ENCODE results near the gene SAXO2. TPM values are rescaled to one million over a fixed set of nuclear protein-coding genes. Genes with fewer than 3 reads are reported as not detected.
"Not testable (repeated sequence)": the region's sequence is repeated elsewhere in the genome, so short reads cannot be mapped to it uniquely, and the experiment has no call there.

The SAXO2 gene
- polyA plus RNA-seq, 3 donors: not detected

DNA sequence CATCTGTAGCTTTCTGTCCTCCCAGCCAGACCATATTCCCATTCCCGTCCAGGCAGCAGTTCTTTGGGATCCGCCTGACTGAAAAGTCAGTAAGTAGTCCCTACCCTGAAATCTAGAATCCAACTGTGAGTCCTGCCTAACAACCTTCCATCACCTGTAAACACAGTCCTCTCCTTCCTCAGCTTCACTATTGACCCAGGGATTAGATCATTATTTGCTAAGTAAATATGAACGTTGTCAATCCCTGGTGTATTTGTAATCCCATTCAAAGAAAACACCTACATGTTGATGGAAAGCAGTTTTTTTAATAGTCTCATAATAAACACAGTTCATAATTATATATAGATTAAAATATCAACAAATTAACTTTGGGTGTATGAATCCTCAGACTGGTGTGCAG lies 732 bp downstream of the SAXO2 start:
- H3K27me3 Mint-ChIP-seq (ENCODE audit: low read depth in 3 of 3): peaks cover 0 to 3% (median 0%) of the 10 kb centered on the region in 3 donors
- 67% methylated on average over 2 of the region's 3 CpGs for WGBS (ENCODE audit: insufficient coverage)
- no peaks in the 10 kb centered on the region for H3K9me3 ChIP-seq (replicated peaks in 1 of 2; ENCODE audit: control insufficient read depth in 1 of 2, insufficient read depth in 1 of 2, low read length in 2 of 2)
- H2AFZ ChIP-seq (ENCODE audit: insufficient read depth, low read depth, low read length, poor library complexity, severe bottlenecking): peak overlapping the region; percentile 89
- H3K4me1 Mint-ChIP-seq: peaks cover 28% of the 10 kb centered on the region
- intact Hi-C loops (cut with micrococcal nuclease): loop anchor here in 1 of 2 donors (10.0 kb wide), 1 partner anchor 219 kb away; the partner anchor contains the start of gene MEX3B
- peak overlapping the region; percentile 68 for H3K4me2 ChIP-seq (replicated peaks; ENCODE audit: extremely low read depth, low read length, poor library complexity, severe bottlenecking)
- H3K9ac ChIP-seq (ENCODE audit: insufficient read depth, low read length, poor library complexity, severe bottlenecking): no peak overlapping the region
- H3K9me3 Mint-ChIP-seq: peaks cover 0 to 2% (median 0%) of the 10 kb centered on the region in 7 donors
- no peaks in the 10 kb centered on the region for H3K27me3 ChIP-seq (ENCODE audit: control insufficient read depth in 2 of 2, insufficient read depth in 2 of 2, low read length in 2 of 2)
- no peak for TF ChIP-seq CTCF (IDR thresholded peaks at IDR 0.05)
- H3K36me3 Mint-ChIP-seq: peaks cover 13 to 15% of the 10 kb centered on the region in 2 donors
- H4K20me1 ChIP-seq (ENCODE audit: insufficient read depth, low read length): no peaks in the 10 kb centered on the region
- H3K27ac ChIP-seq (ENCODE audit: low read depth in 1 of 2, low read length in 2 of 2): no peak overlapping the region
- H3K79me2 ChIP-seq (ENCODE audit: insufficient read depth, low read length): peaks cover 11% of the 10 kb centered on the region
- peak overlapping the region in 2 of 3 experiments; percentile 72 to 91 for H3K4me3 ChIP-seq (replicated peaks in 1 of 3; ENCODE audit: low read depth in 2 of 3, low read length in 3 of 3)
- H3K36me3 ChIP-seq (replicated peaks in 1 of 2; ENCODE audit: control insufficient read depth in 1 of 2, insufficient read depth in 2 of 2, low read length in 2 of 2): peaks cover 7 to 17% of the 10 kb centered on the region in 2 donors
- H3K4me1 ChIP-seq (ENCODE audit: control insufficient read depth in 1 of 2, insufficient read depth in 2 of 2, low read length in 2 of 2): peaks cover 11 to 16% of the 10 kb centered on the region in 2 donors
- no peak for DNase-seq
- H3K27ac Mint-ChIP-seq: peak overlapping the region in 6 of 7 donors; percentile 43 to 90 (median 71)
- H3K4me3 Mint-ChIP-seq: peak overlapping the region; percentile 82 to 93

DNA sequence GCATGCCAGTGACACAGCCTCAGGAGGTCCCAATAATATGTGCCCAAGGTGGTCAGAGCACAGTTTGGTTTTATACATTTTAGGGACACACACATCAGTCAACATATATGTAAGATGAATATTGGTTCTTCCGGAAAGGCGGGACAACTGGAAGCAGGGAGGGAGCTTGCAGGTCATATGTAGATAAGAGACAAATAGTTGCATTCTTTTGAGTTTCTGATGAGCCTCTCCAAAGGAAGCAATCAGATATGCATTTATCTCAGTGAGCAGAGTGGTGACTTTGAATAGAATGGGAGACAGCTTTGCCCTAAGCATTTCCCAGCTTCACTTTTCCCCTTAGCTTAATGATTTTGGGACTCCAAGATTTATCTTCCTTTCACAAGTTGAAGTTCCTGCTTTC lies 4.5 kb downstream of the SAXO2 start:
- H3K9ac ChIP-seq (ENCODE audit: insufficient read depth, low read length, poor library complexity, severe bottlenecking); DNase-seq; H3K36me3 ChIP-seq (replicated peaks in 1 of 2; ENCODE audit: control insufficient read depth in 1 of 2, insufficient read depth in 2 of 2, low read length in 2 of 2); H4K20me1 ChIP-seq (ENCODE audit: insufficient read depth, low read length); H3K4me3 ChIP-seq (replicated peaks in 1 of 3; ENCODE audit: low read depth in 2 of 3, low read length in 3 of 3); H3K79me2 ChIP-seq (ENCODE audit: insufficient read depth, low read length); H3K27ac ChIP-seq (ENCODE audit: low read depth in 1 of 2, low read length in 2 of 2); H2AFZ ChIP-seq (ENCODE audit: insufficient read depth, low read depth, low read length, poor library complexity, severe bottlenecking); H3K9me3 ChIP-seq (replicated peaks in 1 of 2; ENCODE audit: control insufficient read depth in 1 of 2, insufficient read depth in 1 of 2, low read length in 2 of 2); H3K36me3 Mint-ChIP-seq; H3K27me3 ChIP-seq (ENCODE audit: control insufficient read depth in 2 of 2, insufficient read depth in 2 of 2, low read length in 2 of 2); H3K27ac Mint-ChIP-seq; H3K4me1 ChIP-seq (ENCODE audit: control insufficient read depth in 1 of 2, insufficient read depth in 2 of 2, low read length in 2 of 2); H3K4me2 ChIP-seq (replicated peaks; ENCODE audit: extremely low read depth, low read length, poor library complexity, severe bottlenecking); H3K9me3 Mint-ChIP-seq; H3K4me3 Mint-ChIP-seq; H3K27me3 Mint-ChIP-seq (ENCODE audit: low read depth in 3 of 3): not testable (repeated sequence)
- intact Hi-C loops (cut with micrococcal nuclease): loop anchor here in 1 of 2 donors (10.0 kb wide), 1 partner anchor 222 kb away; the partner anchor contains the start of gene MEX3B
- H3K4me1 Mint-ChIP-seq: peaks cover 11% of the 10 kb centered on the region
- 100% methylated on average over 2 of the region's 2 CpGs for WGBS (ENCODE audit: insufficient coverage)

- H3K36me3 ChIP-seq (replicated peaks in 1 of 2; ENCODE audit: control insufficient read depth in 1 of 2, insufficient read depth in 2 of 2, low read length in 2 of 2); H3K27ac ChIP-seq (ENCODE audit: low read depth in 1 of 2, low read length in 2 of 2); H3K4me1 Mint-ChIP-seq; H3K4me2 ChIP-seq (replicated peaks; ENCODE audit: extremely low read depth, low read length, poor library complexity, severe bottlenecking); H3K27me3 Mint-ChIP-seq (ENCODE audit: low read depth in 3 of 3); H3K9me3 ChIP-seq (replicated peaks in 1 of 2; ENCODE audit: control insufficient read depth in 1 of 2, insufficient read depth in 1 of 2, low read length in 2 of 2); H2AFZ ChIP-seq (ENCODE audit: insufficient read depth, low read depth, low read length, poor library complexity, severe bottlenecking); H3K79me2 ChIP-seq (ENCODE audit: insufficient read depth, low read length); H3K4me1 ChIP-seq (ENCODE audit: control insufficient read depth in 1 of 2, insufficient read depth in 2 of 2, low read length in 2 of 2); H3K9me3 Mint-ChIP-seq; H4K20me1 ChIP-seq (ENCODE audit: insufficient read depth, low read length); H3K4me3 ChIP-seq (replicated peaks in 1 of 3; ENCODE audit: low read depth in 2 of 3, low read length in 3 of 3); H3K27ac Mint-ChIP-seq; H3K36me3 Mint-ChIP-seq; DNase-seq; H3K27me3 ChIP-seq (ENCODE audit: control insufficient read depth in 2 of 2, insufficient read depth in 2 of 2, low read length in 2 of 2); H3K4me3 Mint-ChIP-seq; H3K9ac ChIP-seq (ENCODE audit: insufficient read depth, low read length, poor library complexity, severe bottlenecking): not testable (repeated sequence)
- WGBS (ENCODE audit: insufficient coverage): no CpG with 5 or more reads among the region's 2 CpGs
- intact Hi-C loops (cut with micrococcal nuclease): loop anchor here in 1 of 2 donors (10.0 kb wide), 1 partner anchor 224 kb away; the partner anchor contains the start of gene MEX3B
These were observed 5.8 kb downstream of the SAXO2 start for GRCh38 chr15:82268454-82268853.
